ENCODE measurements around the gene RTN4RL1.
A peak's percentile ranks its signal among the peaks of the same experiment; 100 is the strongest.

RTN4RL1 gene

DNA sequence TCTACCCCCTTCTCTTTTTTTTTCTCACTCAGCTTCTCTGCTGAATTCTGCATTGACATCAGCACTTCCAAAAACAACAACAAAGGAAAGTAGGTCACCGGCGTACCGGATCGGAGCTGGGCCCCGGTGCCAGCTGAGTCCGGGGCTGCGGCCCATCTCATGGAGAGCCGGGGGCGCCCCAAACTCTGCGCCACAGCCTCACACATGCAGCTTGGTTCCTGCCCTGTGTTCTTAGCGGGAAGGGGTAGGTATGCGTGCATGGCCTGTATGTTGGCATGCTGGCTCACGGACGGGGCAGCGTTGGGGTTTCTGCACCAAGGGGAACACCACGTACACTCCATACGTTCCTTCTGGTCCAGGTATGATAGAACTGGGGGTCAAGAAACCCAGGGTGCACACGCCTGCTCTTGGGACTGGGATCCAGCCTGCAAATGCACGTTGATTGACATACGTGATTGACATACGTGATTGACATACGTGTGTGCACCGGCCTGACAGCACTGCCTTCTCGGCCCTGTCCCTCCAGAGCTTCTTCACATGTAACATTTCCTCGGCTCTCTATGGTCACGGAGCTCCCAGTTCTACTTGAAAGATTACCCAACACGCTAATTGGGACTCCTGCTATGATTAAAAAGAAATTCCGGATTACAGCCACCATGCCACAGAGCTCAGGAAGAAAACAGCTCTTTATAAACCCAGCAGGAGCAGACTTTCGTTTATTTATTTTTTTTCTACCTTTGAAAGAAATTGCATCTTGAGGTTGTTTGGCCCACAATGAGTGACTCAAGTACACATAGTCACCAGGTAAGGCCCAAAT lies 106.6 kb downstream of the RTN4RL1 start:
- no peak overlapping the region for H3K4me3 ChIP-seq (ENCODE audit: low read length)

DNA sequence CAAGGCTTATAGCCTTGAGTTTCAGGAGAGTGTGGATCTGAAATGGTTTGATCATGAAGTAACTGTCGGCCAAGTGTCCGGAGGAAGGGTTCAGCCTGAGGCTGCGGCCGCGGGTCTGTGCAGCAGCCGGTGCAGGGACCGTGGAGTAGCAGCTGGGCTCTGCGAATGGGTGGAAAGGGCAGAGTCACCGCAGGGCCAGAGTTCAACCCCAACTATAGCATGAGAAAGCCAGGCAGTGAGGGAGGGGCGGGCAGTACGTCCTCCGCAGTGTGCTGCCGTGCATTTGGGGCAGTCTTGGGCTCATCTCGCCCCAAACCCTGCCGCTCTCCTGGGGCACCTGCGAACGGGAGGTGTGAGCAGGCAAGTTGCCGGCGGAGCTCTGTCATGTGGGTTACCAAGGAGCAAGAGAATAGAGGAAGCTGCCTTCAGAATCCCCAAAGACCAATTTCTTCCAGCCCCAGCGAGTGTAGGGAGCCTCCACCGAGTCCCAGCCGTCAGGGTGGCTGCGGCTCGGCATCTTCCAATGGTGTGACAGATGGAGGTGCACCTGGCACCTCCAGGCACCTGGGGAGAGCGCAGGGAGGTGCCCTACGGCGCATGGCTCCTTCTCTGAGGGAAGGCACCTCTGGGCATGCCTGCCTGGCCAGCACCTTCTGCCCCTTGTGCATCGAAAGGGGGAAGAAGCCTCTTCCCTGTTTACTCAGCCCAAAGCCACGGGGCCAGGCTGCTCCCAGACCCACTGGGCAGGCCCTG lies 108.0 kb downstream of the RTN4RL1 start:
- no peaks in the 10 kb centered on the region for H3K9me3 ChIP-seq (ENCODE audit: insufficient read depth, low read depth, low read length)
- no peak overlapping the region for H3K9ac ChIP-seq (ENCODE audit: low read depth, low read length)
- peaks cover 36% of the 10 kb centered on the region for H3K27me3 ChIP-seq (ENCODE audit: insufficient read depth, low read length)
- WGBS = 88% methylated on average over 29 of the region's 29 CpGs
- H3K27ac ChIP-seq (ENCODE audit: low read depth, low read length) = no peak overlapping the region
- no peaks in the 10 kb centered on the region for H3K36me3 ChIP-seq (ENCODE audit: insufficient read depth, low read length)
- no peak overlapping the region for H3K4me3 ChIP-seq (ENCODE audit: low read length)
- H3K4me1 ChIP-seq (ENCODE audit: insufficient read depth, low read length) = no peaks in the 10 kb centered on the region

More for the DNA sequence above, 106.6 kb downstream of the RTN4RL1 start:
- WGBS = 94% methylated on average over 29 of the region's 29 CpGs
- H3K9me3 ChIP-seq (ENCODE audit: insufficient read depth, low read depth, low read length) = no peaks in the 10 kb centered on the region
- no peaks in the 10 kb centered on the region for H3K4me1 ChIP-seq (ENCODE audit: insufficient read depth, low read length)
- peaks cover 24% of the 10 kb centered on the region for H3K27me3 ChIP-seq (ENCODE audit: insufficient read depth, low read length)
- H3K27ac ChIP-seq (ENCODE audit: low read depth, low read length) = no peak overlapping the region
- H3K9ac ChIP-seq (ENCODE audit: low read depth, low read length) = no peak overlapping the region
- H3K36me3 ChIP-seq (ENCODE audit: insufficient read depth, low read length) = no peaks in the 10 kb centered on the region

DNA sequence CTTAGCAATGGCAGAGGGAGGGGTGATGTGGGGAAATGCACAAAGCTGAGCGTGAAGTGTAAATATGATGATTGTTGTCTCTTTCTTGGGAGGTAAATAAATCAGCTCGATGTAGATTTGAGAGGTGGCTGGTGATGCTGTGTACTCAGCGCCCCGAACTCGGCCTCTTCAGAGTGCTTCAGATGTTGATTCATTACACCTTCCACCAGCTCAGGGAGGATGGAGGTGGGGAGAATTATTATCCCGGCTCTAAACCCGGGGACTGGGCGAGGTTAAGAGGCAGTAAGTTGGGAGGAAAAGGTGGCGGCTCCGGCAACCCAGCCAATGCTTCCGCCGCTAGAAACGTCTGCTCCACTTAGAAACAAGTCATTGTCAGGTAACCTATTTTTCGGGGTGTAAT lies 108.8 kb downstream of the RTN4RL1 start:
- no peaks in the 10 kb centered on the region for H3K4me1 ChIP-seq (ENCODE audit: insufficient read depth, low read length)
- H3K27me3 ChIP-seq (ENCODE audit: insufficient read depth, low read length) = peaks cover 44% of the 10 kb centered on the region
- no peak overlapping the region for H3K27ac ChIP-seq (ENCODE audit: low read depth, low read length)
- no peaks in the 10 kb centered on the region for H3K36me3 ChIP-seq (ENCODE audit: insufficient read depth, low read length)
- 86% methylated on average over 12 of the region's 14 CpGs for WGBS
- no peak overlapping the region for H3K4me3 ChIP-seq (ENCODE audit: low read length)
- no peaks in the 10 kb centered on the region for H3K9me3 ChIP-seq (ENCODE audit: insufficient read depth, low read depth, low read length)
- H3K9ac ChIP-seq (ENCODE audit: low read depth, low read length) = no peak overlapping the region

DNA sequence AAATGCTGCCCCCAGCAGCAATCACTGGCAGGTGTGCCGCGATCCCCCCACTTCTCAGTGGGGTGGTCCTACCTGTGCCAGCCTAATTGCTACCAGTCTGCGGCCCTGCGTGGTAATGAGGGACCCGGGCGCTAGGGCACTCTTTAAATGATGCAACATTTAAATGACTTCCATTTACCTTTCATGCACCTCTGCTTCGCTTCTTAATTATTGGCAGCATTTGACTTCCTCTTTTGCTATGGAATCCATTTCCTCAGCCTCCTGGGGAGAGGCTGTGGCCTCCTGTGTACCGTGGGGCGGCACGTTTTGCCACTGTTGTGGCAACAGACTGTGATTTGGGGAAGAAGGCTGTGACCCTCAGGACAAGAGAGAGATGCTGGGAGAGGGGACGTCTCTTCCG lies 109.2 kb downstream of the RTN4RL1 start:
- Histone ChIP-seq H3K9ac (ENCODE audit: low read depth, low read length) (no peak overlapping the region), H3K4me3 (ENCODE audit: low read length) (no peak overlapping the region), H3K36me3 (ENCODE audit: insufficient read depth, low read length) (no peaks in the 10 kb centered on the region), H3K27ac (ENCODE audit: low read depth, low read length) (no peak overlapping the region), H3K4me1 (ENCODE audit: insufficient read depth, low read length) (no peaks in the 10 kb centered on the region), H3K9me3 (ENCODE audit: insufficient read depth, low read depth, low read length) (no peaks in the 10 kb centered on the region), H3K27me3 (ENCODE audit: insufficient read depth, low read length) (peaks cover 48% of the 10 kb centered on the region)
- WGBS = 86% methylated on average over 12 of the region's 12 CpGs

DNA sequence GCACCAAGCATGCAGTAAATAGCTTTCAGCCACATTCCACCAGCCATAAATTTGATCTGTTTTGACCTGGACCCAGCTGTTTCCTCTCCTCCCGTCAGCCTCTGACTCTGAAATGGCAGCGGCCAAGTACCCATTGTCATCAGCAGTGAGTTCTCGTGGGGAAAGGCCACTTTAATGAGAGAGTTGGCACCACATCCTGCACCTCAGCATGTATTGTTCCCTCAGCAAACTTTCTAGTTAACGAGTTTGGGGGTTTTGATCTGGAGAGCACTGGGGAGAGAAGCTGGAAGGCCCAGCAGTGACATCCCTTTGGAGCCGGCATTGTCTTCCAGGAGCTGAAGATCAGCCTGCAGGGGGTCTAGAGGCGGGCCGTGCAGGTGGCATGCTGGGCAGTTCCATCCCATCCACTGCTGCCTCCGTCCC lies 110.5 kb downstream of the RTN4RL1 start:
- Histone ChIP-seq H3K27me3 (ENCODE audit: insufficient read depth, low read length) (peaks cover 59% of the 10 kb centered on the region), H3K36me3 (ENCODE audit: insufficient read depth, low read length) (no peaks in the 10 kb centered on the region), H3K9ac (ENCODE audit: low read depth, low read length) (no peak overlapping the region), H3K27ac (ENCODE audit: low read depth, low read length) (no peak overlapping the region), H3K9me3 (ENCODE audit: insufficient read depth, low read depth, low read length) (no peaks in the 10 kb centered on the region), H3K4me3 (ENCODE audit: low read length) (no peak overlapping the region), H3K4me1 (ENCODE audit: insufficient read depth, low read length) (no peaks in the 10 kb centered on the region)
- 30% methylated on average over 8 of the region's 8 CpGs for WGBS

DNA sequence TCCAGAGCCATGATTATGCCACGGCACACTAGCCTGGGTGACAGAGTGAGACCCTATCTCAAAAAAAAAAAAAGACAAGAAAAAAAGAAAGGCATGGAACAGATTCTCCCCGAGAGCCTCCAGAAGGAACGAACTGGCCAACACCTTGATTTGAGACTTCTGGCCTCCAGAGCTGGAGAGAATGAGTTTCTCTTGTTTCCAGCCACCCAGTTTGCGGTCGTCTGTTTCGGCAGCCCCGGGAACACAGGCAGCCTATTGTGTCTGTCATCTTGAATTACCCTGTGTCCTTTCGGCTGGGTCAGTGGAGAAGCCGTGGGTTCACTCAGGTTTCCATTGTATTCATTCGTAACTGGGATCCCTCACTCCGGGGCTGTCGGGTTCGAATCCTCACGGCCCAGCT lies 111.4 kb downstream of the RTN4RL1 start:
- peaks cover 3% of the 10 kb centered on the region; the same call in 1 of the 2 replicates for H3K4me1 ChIP-seq (ENCODE audit: insufficient read depth, low read length)
- no peak overlapping the region for H3K27ac ChIP-seq (ENCODE audit: low read depth, low read length)
- no peak overlapping the region for H3K4me3 ChIP-seq (ENCODE audit: low read length)
- H3K27me3 ChIP-seq (ENCODE audit: insufficient read depth, low read length) = peaks cover 68% of the 10 kb centered on the region
- no peaks in the 10 kb centered on the region for H3K9me3 ChIP-seq (ENCODE audit: insufficient read depth, low read depth, low read length)
- no peaks in the 10 kb centered on the region for H3K36me3 ChIP-seq (ENCODE audit: insufficient read depth, low read length)
- 91% methylated on average over 14 of the region's 14 CpGs for WGBS
- no peak overlapping the region for H3K9ac ChIP-seq (ENCODE audit: low read depth, low read length)

DNA sequence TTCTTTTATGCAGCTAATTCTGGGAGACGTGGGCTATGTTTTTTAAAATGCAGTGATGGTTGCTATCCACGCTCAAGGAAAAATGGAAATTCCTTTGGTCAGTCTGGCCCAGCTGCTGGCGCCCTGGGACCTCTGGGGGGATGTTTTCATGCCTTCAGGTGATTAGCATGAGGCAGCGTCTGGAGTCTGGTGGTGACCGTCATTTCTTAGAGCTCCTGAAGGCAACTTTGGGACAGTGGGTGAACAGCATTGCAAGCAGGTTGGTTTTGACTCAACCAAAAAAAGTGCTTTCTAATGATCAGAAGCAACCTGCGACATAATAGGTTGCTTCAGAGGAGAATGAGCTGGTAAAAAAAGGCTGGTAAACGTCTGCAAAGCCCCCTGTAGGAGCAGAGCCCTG lies 113.0 kb downstream of the RTN4RL1 start:
- H3K27ac ChIP-seq (ENCODE audit: low read depth, low read length) = no peak overlapping the region
- H3K27me3 ChIP-seq (ENCODE audit: insufficient read depth, low read length) = peaks cover 81% of the 10 kb centered on the region
- no peaks in the 10 kb centered on the region for H3K9me3 ChIP-seq (ENCODE audit: insufficient read depth, low read depth, low read length)
- H3K4me3 ChIP-seq (ENCODE audit: low read length) = no peak overlapping the region
- no peaks in the 10 kb centered on the region for H3K36me3 ChIP-seq (ENCODE audit: insufficient read depth, low read length)
- no peak overlapping the region for H3K9ac ChIP-seq (ENCODE audit: low read depth, low read length)
- 64% methylated on average over 7 of the region's 7 CpGs for WGBS
- H3K4me1 ChIP-seq (ENCODE audit: insufficient read depth, low read length) = peaks cover 6% of the 10 kb centered on the region; the same call in 1 of the 2 replicates

DNA sequence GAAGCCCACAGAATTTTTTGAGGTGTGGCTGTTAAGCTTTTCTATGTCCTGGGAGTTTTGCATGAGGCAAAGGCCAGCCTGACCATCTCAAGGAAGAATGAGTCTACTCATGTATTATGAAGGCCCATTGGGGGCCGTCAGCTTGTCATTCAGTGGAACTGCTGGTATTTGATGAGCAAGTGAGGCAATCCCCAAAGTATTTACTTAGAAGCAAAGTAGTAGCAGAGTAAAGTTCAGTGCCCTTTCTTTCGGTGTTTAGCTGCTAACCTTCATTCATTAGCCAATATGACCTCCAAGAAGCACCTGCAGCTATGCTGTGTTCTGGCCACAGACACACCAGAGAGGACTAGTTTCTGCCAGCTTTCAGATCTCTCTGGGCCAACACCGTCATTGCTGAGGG lies 115.1 kb downstream of the RTN4RL1 start:
- no peak overlapping the region for H3K4me3 ChIP-seq (ENCODE audit: low read length)
- H3K27ac ChIP-seq (ENCODE audit: low read depth, low read length) = no peak overlapping the region
- H3K36me3 ChIP-seq (ENCODE audit: insufficient read depth, low read length) = no peaks in the 10 kb centered on the region
- no peak overlapping the region for H3K9ac ChIP-seq (ENCODE audit: low read depth, low read length)
- no peaks in the 10 kb centered on the region for H3K9me3 ChIP-seq (ENCODE audit: insufficient read depth, low read depth, low read length)
- H3K27me3 ChIP-seq (ENCODE audit: insufficient read depth, low read length) = peaks cover 92% of the 10 kb centered on the region
- 54% methylated on average over 3 of the region's 3 CpGs for WGBS
- peaks cover 6% of the 10 kb centered on the region; the same call in 1 of the 2 replicates for H3K4me1 ChIP-seq (ENCODE audit: insufficient read depth, low read length)

DNA sequence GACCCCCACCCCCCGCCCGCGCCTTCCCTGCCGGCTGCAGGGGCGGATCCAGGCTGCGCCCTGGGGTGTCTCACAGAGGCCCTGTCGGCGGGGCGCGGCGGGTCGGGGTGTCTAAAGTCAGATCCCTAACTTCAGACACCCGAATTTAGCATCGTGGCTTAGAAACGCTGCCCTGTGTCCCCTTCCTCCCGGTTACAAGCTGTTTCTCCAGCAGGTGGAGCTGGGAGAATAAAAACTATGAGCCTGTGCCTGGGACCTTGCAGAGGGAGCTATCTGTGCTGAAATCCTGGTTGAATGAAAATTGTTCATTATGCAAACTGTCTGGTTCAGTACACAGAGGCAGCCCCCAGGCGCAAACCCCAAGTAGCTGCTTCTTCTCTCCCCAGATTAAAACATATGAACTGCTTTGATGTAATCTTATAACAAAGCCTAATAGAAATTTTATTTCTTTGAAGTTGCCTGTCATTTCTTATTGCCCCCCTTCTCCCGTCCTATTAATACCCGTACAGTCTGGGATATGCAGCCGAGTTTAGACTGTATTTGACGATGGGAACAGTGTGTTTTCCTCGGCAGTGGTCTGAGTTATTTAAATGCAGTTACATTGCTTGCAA lies 116.3 kb downstream of the RTN4RL1 start:
- H3K27ac ChIP-seq (ENCODE audit: low read depth, low read length) = no peak overlapping the region
- no peak overlapping the region; the same call in 1 of the 2 replicates for H3K9ac ChIP-seq (ENCODE audit: low read depth, low read length)
- no peaks in the 10 kb centered on the region for H3K9me3 ChIP-seq (ENCODE audit: insufficient read depth, low read depth, low read length)
- WGBS = 5% methylated on average over 22 of the region's 22 CpGs
- H3K27me3 ChIP-seq (ENCODE audit: insufficient read depth, low read length) = peaks cover 95% of the 10 kb centered on the region
- peaks cover 10% of the 10 kb centered on the region; the same call in 1 of the 2 replicates for H3K4me1 ChIP-seq (ENCODE audit: insufficient read depth, low read length)
- peak overlapping the region; percentile 48 for H3K4me3 ChIP-seq (ENCODE audit: low read length)
- no peaks in the 10 kb centered on the region for H3K36me3 ChIP-seq (ENCODE audit: insufficient read depth, low read length)

DNA sequence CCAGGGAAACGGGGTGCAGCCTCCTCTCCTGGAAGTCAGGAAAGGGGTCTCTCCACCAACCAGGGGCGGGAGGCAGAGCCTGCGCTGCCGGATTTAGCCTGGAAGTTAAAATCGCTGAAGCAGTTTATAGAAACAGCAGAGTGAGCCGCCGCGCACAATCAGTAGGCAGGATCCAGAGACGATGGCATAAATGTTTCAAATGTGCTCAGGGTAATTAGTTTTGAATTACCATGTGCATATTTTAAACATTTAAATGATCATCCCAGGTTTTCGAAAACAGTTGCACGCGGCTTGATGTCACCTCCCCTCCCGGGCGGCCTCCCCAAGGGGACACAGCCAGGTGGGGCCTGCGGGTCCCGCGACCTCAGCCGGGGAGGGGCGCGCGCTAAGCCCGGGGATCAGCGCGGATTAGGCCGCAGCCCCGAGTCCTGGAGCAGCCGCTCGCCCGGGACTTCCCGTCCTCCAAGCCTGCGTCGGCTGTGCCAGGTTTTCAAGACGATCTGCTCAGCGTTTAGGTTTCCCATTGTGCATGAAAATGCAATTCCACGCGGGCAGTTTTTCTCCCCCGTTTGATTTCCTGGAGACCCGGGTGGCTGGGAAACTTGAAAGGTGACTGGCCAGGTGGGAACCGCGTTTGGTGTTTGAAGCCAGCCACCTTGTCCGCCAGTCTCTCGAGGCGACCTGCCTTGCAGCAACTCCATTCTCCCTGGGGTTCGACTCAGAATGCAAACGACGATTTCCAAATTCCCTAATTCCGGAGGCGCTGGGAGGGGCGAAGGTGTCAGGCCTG lies 117.0 kb downstream of the RTN4RL1 start:
- WGBS = 6% methylated on average over 49 of the region's 49 CpGs
- H3K4me1 ChIP-seq (ENCODE audit: insufficient read depth, low read length) = peaks cover 10% of the 10 kb centered on the region; the same call in 1 of the 2 replicates
- no peaks in the 10 kb centered on the region for H3K36me3 ChIP-seq (ENCODE audit: insufficient read depth, low read length)
- H3K9ac ChIP-seq (ENCODE audit: low read depth, low read length) = no peak overlapping the region; the same call in 1 of the 2 replicates
- no peaks in the 10 kb centered on the region for H3K9me3 ChIP-seq (ENCODE audit: insufficient read depth, low read depth, low read length)
- H3K27me3 ChIP-seq (ENCODE audit: insufficient read depth, low read length) = peaks cover 93% of the 10 kb centered on the region
- H3K27ac ChIP-seq (ENCODE audit: low read depth, low read length) = no peak overlapping the region
- H3K4me3 ChIP-seq (ENCODE audit: low read length) = peak overlapping the region; percentile 48
